HCT116 (cell line): ENCODE results near the gene MPZ. TPM values are rescaled to one million over a fixed set of nuclear protein-coding genes. Genes with fewer than 3 reads are reported as not detected.

Experiments
- ATAC-seq: fragments of 200-7000 bp; cut with Tn5 transposase; 2 replicates; pipeline ENCODE4 v1.9.1; 2020; ENCODE audit warnings: mild to moderate bottlenecking, moderate library complexity
- BruUV-seq: library from RNA; stranded (reverse); fragments of 400-500 nt; replicated peaks from 2 replicates; lab custom pipeline; 2021; lab: Mats Ljungman, UMichigan
- CTCF ChIA-PET: fragments of 300-600 bp; sonication (Branson Sonifier 250); formaldehyde crosslinking; loops from one replicate; lab custom pipeline; 2021; ENCODE audit warnings: antibody characterized with exemption; lab: Charles Lee
- POLR2A ChIA-PET: fragments of 300-600, 350-600 bp; sonication (Branson Sonifier 250); formaldehyde crosslinking; loops from one replicate; lab custom pipeline; 2021; ENCODE audit warnings: antibody characterized with exemption; lab: Charles Lee
- RAD21 ChIA-PET, 2 experiments: fragments of 300-600 bp; sonication (Branson Sonifier 250); formaldehyde crosslinking; loops; one replicate each; lab custom pipeline; 2023; ENCODE audit warnings: low total read pairs in 2 of 2; ENCODE audit not compliant: uncharacterized antibody in 2 of 2, unreplicated experiment in 2 of 2, low non-redundant PET in 1 of 2; lab: Charles Lee
- DNase-seq: peaks from one replicate; pipeline ENCODE4 v3.0.0-alpha.2; 2010; ENCODE audit warnings: low read depth, low spot score
- H2AFZ ChIP-seq: fragments of 200-600 bp; shearing (Covaris generic), sonication (generic); 2 replicates; pipeline ENCODE4 v1.6.1; 2017; ENCODE audit warnings: low read depth, mixed run types, mixed read lengths, antibody characterized with exemption, low read length; ENCODE audit not compliant: poor library complexity, severe bottlenecking
- H3K27ac ChIP-seq: 2 replicates; pipeline ENCODE4 v1.5.1; 2012; ENCODE audit warnings: low read depth, low read length
- H3K27me3 ChIP-seq: fragments of 200-600 bp; sonication (generic); 2 replicates; pipeline ENCODE4 v1.6.1; 2016; ENCODE audit warnings: mixed run types, low read length, mixed read lengths; ENCODE audit not compliant: insufficient read depth
- H3K36me3 ChIP-seq, 2 experiments: fragments of 200-500 bp in 1 of 2; fragments of 200-600 bp in 1 of 2; sonication (Bioruptor generic) in 1 of 2; sonication (generic) in 1 of 2; 2 replicates each; pipeline versions ENCODE4 v1.5.1 to v1.6.1; 2014 to 2016; ENCODE audit warnings: low read length in 2 of 2, inconsistent platforms in 1 of 2, mixed read lengths in 1 of 2, mixed run types in 1 of 2; ENCODE audit not compliant: insufficient read depth in 2 of 2, control insufficient read depth in 1 of 2
- H3K4me1 ChIP-seq, 2 experiments: fragments of 200-600 bp in 1 of 2; sonication (generic) in 1 of 2; 2 replicates each; pipeline versions ENCODE4 v1.5.1 to v1.6.1; 2012 to 2017; ENCODE audit warnings: low read length in 2 of 2, inconsistent platforms in 1 of 2, mild to moderate bottlenecking in 1 of 2, mixed read lengths in 1 of 2, mixed run types in 1 of 2, moderate library complexity in 1 of 2; ENCODE audit not compliant: insufficient read depth in 2 of 2, control insufficient read depth in 1 of 2
- H3K4me2 ChIP-seq: fragments of 200-600 bp; sonication (generic); 2 replicates; pipeline ENCODE4 v1.6.1; 2017; ENCODE audit warnings: mixed run types, low read length, mixed read lengths
- H3K4me3 ChIP-seq, 2 experiments: fragments of 200-600 bp in 1 of 2; sonication (generic) in 1 of 2; replicated peaks in 1 of 2; 2 replicates each; pipeline ENCODE4 v1.5.1; 2011 to 2016; ENCODE audit warnings: low read length in 2 of 2, control low read depth in 1 of 2, low read depth in 1 of 2, mild to moderate bottlenecking in 1 of 2, mixed read lengths in 1 of 2, mixed run types in 1 of 2
- H3K79me2 ChIP-seq: fragments of 200-600 bp; sonication (generic); 2 replicates; pipeline ENCODE4 v1.6.1; 2017; ENCODE audit warnings: mild to moderate bottlenecking, mixed run types, low read length, moderate library complexity, mixed read lengths; ENCODE audit not compliant: insufficient read depth
- H3K9ac ChIP-seq: fragments of 200-600 bp; sonication (generic); 2 replicates; pipeline ENCODE4 v1.6.1; 2016; ENCODE audit warnings: low read length, mixed read lengths
- H3K9me2 ChIP-seq: fragments of 200-600 bp; sonication (generic), shearing (Covaris generic); 2 replicates; pipeline ENCODE4 v1.6.1; 2017; ENCODE audit warnings: mixed run types, mild to moderate bottlenecking, moderate library complexity; ENCODE audit not compliant: insufficient read depth
- H3K9me3 ChIP-seq, 2 experiments: fragments of 200-500 bp in 1 of 2; fragments of 200-600 bp in 1 of 2; sonication (Bioruptor generic) in 1 of 2; sonication (generic) in 1 of 2; 2 replicates each; pipeline ENCODE4 v1.6.1; 2014 to 2017; ENCODE audit warnings: low read length in 2 of 2, mixed read lengths in 2 of 2, inconsistent platforms in 1 of 2, low read depth in 1 of 2, mild to moderate bottlenecking in 1 of 2, mixed run types in 1 of 2, moderate library complexity in 1 of 2; ENCODE audit not compliant: control insufficient read depth in 1 of 2, insufficient read depth in 1 of 2
- H4K20me1 ChIP-seq: fragments of 200-600 bp; sonication (generic), shearing (Covaris generic); 2 replicates; pipeline ENCODE4 v1.6.1; 2017; ENCODE audit warnings: mixed run types, mild to moderate bottlenecking, moderate library complexity; ENCODE audit not compliant: insufficient read depth
- ATF3 ChIP-seq: IDR thresholded peaks from 2 replicates; pipeline ENCODE4 v1.6.1; 2012
- CBX3 ChIP-seq: IDR thresholded peaks from 2 replicates; pipeline ENCODE4 v1.6.1; 2012; ENCODE audit warnings: low read depth
- CEBPB ChIP-seq: IDR thresholded peaks from 2 replicates; pipeline ENCODE4 v1.6.1; 2012; ENCODE audit warnings: low read depth
- CTCF ChIP-seq, 3 experiments: fragments of 200-600 bp in 1 of 3; sonication (generic) in 1 of 3; IDR thresholded peaks in 2 of 3; conservative IDR thresholded peaks in 1 of 3; 2 replicates each; pipeline ENCODE4 v1.5.1; 2012 to 2017; ENCODE audit warnings: low read depth in 2 of 3, low read length in 2 of 3, antibody characterized with exemption in 1 of 3, borderline replicate concordance in 1 of 3, control low read depth in 1 of 3, mild to moderate bottlenecking in 1 of 3, mixed read lengths in 1 of 3, mixed run types in 1 of 3, moderate library complexity in 1 of 3; ENCODE audit not compliant: insufficient read depth in 1 of 3
- EGR1 ChIP-seq: IDR thresholded peaks from 2 replicates; pipeline ENCODE4 v1.6.1; 2012; ENCODE audit warnings: low read depth
- ELF1 ChIP-seq: IDR thresholded peaks from 2 replicates; pipeline ENCODE4 v1.6.1; 2012; ENCODE audit warnings: low read depth, borderline replicate concordance
- EZH2 ChIP-seq: fragments of 200-600 bp; sonication (generic); IDR thresholded peaks from 2 replicates; pipeline ENCODE4 v1.6.1; 2017; ENCODE audit warnings: antibody characterized with exemption, mixed run types
- EZH2phosphoT487 ChIP-seq: fragments of 200-600 bp; IDR thresholded peaks from 2 replicates; pipeline ENCODE4 v1.6.1; 2018; ENCODE audit warnings: antibody characterized with exemption, borderline replicate concordance
- FOSL1 ChIP-seq: IDR thresholded peaks from 2 replicates; pipeline ENCODE4 v1.6.1; 2012; ENCODE audit warnings: low read depth
- POLR2A ChIP-seq: IDR thresholded peaks from 2 replicates; pipeline ENCODE4 v1.7.0; 2011; ENCODE audit warnings: borderline replicate concordance; ENCODE audit not compliant: insufficient read depth, insufficient read length; ENCODE audit errors: extremely low read depth
- POLR2AphosphoS5 ChIP-seq: IDR thresholded peaks from 2 replicates; pipeline ENCODE4 v1.6.1; 2011; ENCODE audit warnings: mild to moderate bottlenecking, low read depth, low read length, moderate library complexity
- RAD21 ChIP-seq: IDR thresholded peaks from 2 replicates; pipeline ENCODE4 v1.6.1; 2012; ENCODE audit warnings: low read depth, mild to moderate bottlenecking
- SRF ChIP-seq: IDR thresholded peaks from 2 replicates; pipeline ENCODE4 v1.6.1; 2012; ENCODE audit warnings: low read depth
- YY1 ChIP-seq: IDR thresholded peaks from 2 replicates; pipeline ENCODE4 v1.6.1; 2011; ENCODE audit warnings: low read length, low read depth, moderate library complexity, mild to moderate bottlenecking; ENCODE audit not compliant: insufficient replicate concordance; ENCODE audit errors: extremely low read depth
- ZBTB33 ChIP-seq: IDR thresholded peaks from 2 replicates; pipeline ENCODE4 v1.6.1; 2011; ENCODE audit warnings: mild to moderate bottlenecking, low read length, moderate library complexity; ENCODE audit not compliant: insufficient replicate concordance; ENCODE audit errors: extremely low read depth
- ZFX ChIP-seq: fragments of 450-650 bp; IDR thresholded peaks from 2 replicates; pipeline ENCODE4 v1.6.1; 2017
- intact Hi-C: fragments of 100-400 bp; cut with micrococcal nuclease; formaldehyde crosslinking; loops from 2 replicates; pipeline ENCODE4 v1.10.0; 2022
- total RNA-seq: library from RNA; stranded (reverse); gene quantifications from one replicate; pipeline ENCODE4 v1.2.1, GENCODE V29; 2021; ENCODE audit not compliant: unreplicated experiment

The MPZ gene
- total RNA-seq, 1 experiment from 2014 or later, result 3.6 TPM

GRCh38 chr1:161282991-161283390 lies 26.8 kb downstream of the MPZ start:
- DNase-seq, result no peak
- H3K36me3 ChIP-seq, result no peaks in the 10 kb centered on the region
- no peak overlapping the region for H3K27ac ChIP-seq
- TF ChIP-seq CBX3, result no peak
- no peak for TF ChIP-seq ELF1
- no peak for TF ChIP-seq RAD21
- no peak for TF ChIP-seq SRF
- no peak for TF ChIP-seq EGR1
- TF ChIP-seq ZFX, result no peak
- no peak for TF ChIP-seq YY1
- TF ChIP-seq POLR2A, result no peak
- no peaks in the 10 kb centered on the region for H4K20me1 ChIP-seq
- ATAC-seq, result no peak
- H3K4me1 ChIP-seq, result no peaks in the 10 kb centered on the region
- H3K4me3 ChIP-seq, result no peak overlapping the region
- CTCF ChIA-PET, result interaction anchor here (1.0 kb wide), 1 partner anchor 8 kb away, joined by 5 read pairs; no protein-coding TSS in a partner anchor
- RAD21 ChIA-PET, result no interaction called here
- H3K9me2 ChIP-seq, result no peaks in the 10 kb centered on the region
- no peaks in the 10 kb centered on the region for H3K9me3 ChIP-seq
- H3K4me2 ChIP-seq, result no peak overlapping the region
- H3K79me2 ChIP-seq, result no peaks in the 10 kb centered on the region
- POLR2A ChIA-PET, result no interaction called here
- peaks cover 23% of the 10 kb centered on the region; the same call in 1 of the 2 replicates for H3K27me3 ChIP-seq
- no TSS peak for BruUV-seq
- no peak overlapping the region for H2AFZ ChIP-seq
- intact Hi-C loops, result no loop called here
- no peak overlapping the region for H3K9ac ChIP-seq

- RAD21 ChIA-PET, result no interaction called here
- no peak overlapping the region for H3K4me3 ChIP-seq
- H3K36me3 ChIP-seq, result no peaks in the 10 kb centered on the region
- H3K9ac ChIP-seq, result no peak overlapping the region
- no peak overlapping the region for H3K4me2 ChIP-seq
- POLR2A ChIA-PET, result no interaction called here
- H4K20me1 ChIP-seq, result no peaks in the 10 kb centered on the region
- H3K4me1 ChIP-seq, result no peaks in the 10 kb centered on the region
- no peak overlapping the region for H3K27ac ChIP-seq
- ATAC-seq, result no peak
- no peaks in the 10 kb centered on the region for H3K79me2 ChIP-seq
- no peak for DNase-seq
- intact Hi-C loops, result no loop called here
- no peak overlapping the region for H2AFZ ChIP-seq
- no peaks in the 10 kb centered on the region for H3K9me3 ChIP-seq
- no peaks in the 10 kb centered on the region for H3K9me2 ChIP-seq
- no TSS peak for BruUV-seq
- CTCF ChIA-PET, result interaction anchor here (1.0 kb wide), 1 partner anchor 16 kb away, joined by 3 read pairs; no protein-coding TSS in a partner anchor
- H3K27me3 ChIP-seq, result 0 out of 2 replicates have a peak, but pooled peaks cover 6% of the 10 kb centered on the region
- TF ChIP-seq FOSL1 (no peak), CTCF (IDR thresholded peaks at IDR 0.05 in 2 of 3, conservative IDR thresholded peaks at IDR 0.05 in 1 of 3; ENCODE audit: borderline replicate concordance in 1 of 3, insufficient read depth in 1 of 3, low read depth in 2 of 3, low read length in 2 of 3) (no peak), EZH2 (no peak), EZH2phosphoT487 (no peak), ZFX (no peak), RAD21 (no peak), CEBPB (no peak), EGR1 (no peak), YY1 (no peak), CBX3 (no peak), ATF3 (no peak), POLR2A (no peak), POLR2AphosphoS5 (no peak), ZBTB33 (no peak)
These were observed 34.9 kb downstream of the MPZ start for GRCh38 chr1:161274874-161275273.
